AG09319 (cell line): ENCODE data around the gene NBPF1.
A peak's percentile ranks its signal among the peaks of the same experiment; 100 is the strongest.
"Not testable (repeated sequence)": the region's sequence is repeated elsewhere in the genome, so short reads cannot be mapped to it uniquely, and the experiment has no call there.

Experiments used
- DNase-seq: peaks from one replicate; pipeline ENCODE4 v3.0.0-alpha.2; 2010; ENCODE audit warnings: low read depth; ENCODE audit errors: extremely low read depth
- CTCF ChIP-seq: IDR thresholded peaks from 2 replicates; pipeline ENCODE4 v1.5.1; 2011; ENCODE audit warnings: low read depth, mild to moderate bottlenecking, inconsistent platforms, low read length, moderate library complexity

The NBPF1 gene

GRCh38 chr1:16613185-16614147, at the start of gene NBPF1:
TSS of gene NBPF1 (minus strand) at chr1:16613564.
- TF ChIP-seq CTCF = no peak

GRCh38 chr1:16658234-16658633, 44.9 kb upstream of the NBPF1 start:
- DNase-seq = not testable (repeated sequence)

More at GRCh38 chr1:16613185-16614147, at the start of gene NBPF1:
- peak; percentile 78 for DNase-seq

GRCh38 chr1:16656981-16657683, 43.8 kb upstream of the NBPF1 start:
- DNase-seq = not testable (repeated sequence)

GRCh38 chr1:16656574-16656973, 43.2 kb upstream of the NBPF1 start:
- not testable (repeated sequence) for DNase-seq

- DNase-seq = not testable (repeated sequence)
These were observed 38.2 kb upstream of the NBPF1 start for GRCh38 chr1:16651560-16651959.

- not testable (repeated sequence) for DNase-seq
These were observed 36.6 kb upstream of the NBPF1 start for GRCh38 chr1:16649960-16650359.

- DNase-seq = not testable (repeated sequence)
These were observed 36.0 kb upstream of the NBPF1 start for GRCh38 chr1:16649390-16649789.

- DNase-seq = not testable (repeated sequence)
These were observed 35.4 kb upstream of the NBPF1 start for GRCh38 chr1:16648756-16649155.

- DNase-seq = not testable (repeated sequence)
These were observed 34.9 kb upstream of the NBPF1 start for GRCh38 chr1:16648250-16648649.

- DNase-seq = not testable (repeated sequence)
These were observed 34.1 kb upstream of the NBPF1 start for GRCh38 chr1:16647179-16648176.

GRCh38 chr1:16646716-16647115, 33.4 kb upstream of the NBPF1 start:
- not testable (repeated sequence) for DNase-seq

GRCh38 chr1:16646061-16646664, 32.8 kb upstream of the NBPF1 start:
- DNase-seq = not testable (repeated sequence)

GRCh38 chr1:16645271-16646060, 32.1 kb upstream of the NBPF1 start:
- DNase-seq = not testable (repeated sequence)
